CD4-positive, alpha-beta T cell treated with Interleukin-6 for 4 hours (primary cell): ENCODE data around the gene LMTK2.

ENCODE experiments used
- DNase-seq: peaks from one replicate; pipeline ENCODE4 v3.0.0-alpha.2; 2020; ENCODE audit warnings: mixed read lengths

The LMTK2 gene

GRCh38 chr7:98138672-98139071 is 32.0 kb downstream of the LMTK2 start:
- DNase-seq = no peak

GRCh38 chr7:98142658-98143057 is 36.0 kb downstream of the LMTK2 start:
- DNase-seq = no peak

GRCh38 chr7:98148607-98149006 is 41.9 kb downstream of the LMTK2 start:
- DNase-seq = no peak

- no peak for DNase-seq
Measured at GRCh38 chr7:98149116-98149692, 42.5 kb downstream of the LMTK2 start.

- DNase-seq = no peak
Measured at GRCh38 chr7:98151884-98152283, 45.2 kb downstream of the LMTK2 start.

GRCh38 chr7:98156700-98157099 is 50.0 kb downstream of the LMTK2 start:
- no peak for DNase-seq

- no peak for DNase-seq
Measured at GRCh38 chr7:98157761-98158160, 51.1 kb downstream of the LMTK2 start.

- DNase-seq = no peak
Measured at GRCh38 chr7:98162758-98163157, 56.1 kb downstream of the LMTK2 start.

- no peak for DNase-seq
Measured at GRCh38 chr7:98163269-98163668, 56.6 kb downstream of the LMTK2 start.

- DNase-seq = no peak
Measured at GRCh38 chr7:98163704-98164494, 57.2 kb downstream of the LMTK2 start.

- DNase-seq = peak; percentile 65
Measured at GRCh38 chr7:98165827-98166667, 59.4 kb downstream of the LMTK2 start.

GRCh38 chr7:98166668-98166970 is 60.0 kb downstream of the LMTK2 start:
- no peak for DNase-seq

GRCh38 chr7:98167653-98168052 is 61.0 kb downstream of the LMTK2 start:
- no peak for DNase-seq

- DNase-seq = peak; percentile 75
Measured at GRCh38 chr7:98168181-98168903, 61.7 kb downstream of the LMTK2 start.

- no peak for DNase-seq
Measured at GRCh38 chr7:98168904-98169621, 62.4 kb downstream of the LMTK2 start.

GRCh38 chr7:98170966-98171365 is 64.3 kb downstream of the LMTK2 start:
- no peak for DNase-seq

GRCh38 chr7:98171449-98171848 is 64.8 kb downstream of the LMTK2 start:
- no peak for DNase-seq

- DNase-seq = no peak
Measured at GRCh38 chr7:98174334-98175259, 67.9 kb downstream of the LMTK2 start.

- DNase-seq = no peak
Measured at GRCh38 chr7:98175260-98175940, 68.7 kb downstream of the LMTK2 start.

- DNase-seq = no peak
Measured at GRCh38 chr7:98177553-98177952, 70.9 kb downstream of the LMTK2 start.

GRCh38 chr7:98178321-98178720 is 71.7 kb downstream of the LMTK2 start:
- no peak for DNase-seq
